HepG2 (cell line): Measurements from ENCODE around the gene UTS2R. TPM values are rescaled to one million over a fixed set of nuclear protein-coding genes. Genes with fewer than 3 reads are reported as not detected.

Source experiments
- ADNP ChIP-seq: sonication (generic); formaldehyde crosslinking; IDR thresholded peaks from 2 replicates; pipeline ENCODE4 v1.4.0; 2020; ENCODE audit warnings: missing genetic modification reagents
- FOXK1 ChIP-seq: sonication (generic); formaldehyde crosslinking; IDR thresholded peaks from 2 replicates; pipeline ENCODE4 v1.4.0; 2020; ENCODE audit warnings: low read depth, missing genetic modification reagents, borderline replicate concordance
- MAZ ChIP-seq, 2 experiments: sonication (generic) in 1 of 2; formaldehyde crosslinking in 1 of 2; IDR thresholded peaks; 2 replicates each; pipeline versions ENCODE4 v1.5.0 to v1.6.1; 2012 to 2020; ENCODE audit warnings: low read depth in 2 of 2, mild to moderate bottlenecking in 2 of 2, borderline replicate concordance in 1 of 2, improper control_type of control experiment in 1 of 2, low read length in 1 of 2, missing genetic modification reagents in 1 of 2, moderate library complexity in 1 of 2
- NFIB ChIP-seq: sonication (generic); formaldehyde crosslinking; IDR thresholded peaks from 2 replicates; pipeline ENCODE4 v1.9.0; 2021; ENCODE audit warnings: missing genetic modification reagents, mild to moderate bottlenecking, borderline replicate concordance
- PHF5A ChIP-seq: IDR thresholded peaks from one replicate; pipeline ENCODE4 v1.6.1; 2018; ENCODE audit warnings: low read depth, missing genetic modification reagents; ENCODE audit not compliant: unreplicated experiment
- SAP130 ChIP-seq: IDR thresholded peaks from 2 replicates; pipeline ENCODE4 v1.6.1; 2016; ENCODE audit warnings: low read depth
- SMAD9 ChIP-seq: sonication (generic); formaldehyde crosslinking; IDR thresholded peaks from 2 replicates; pipeline ENCODE4 v1.5.1; 2020; ENCODE audit warnings: mild to moderate bottlenecking, missing genetic modification reagents
- ZNF160 ChIP-seq: sonication (generic); formaldehyde crosslinking; IDR thresholded peaks from 2 replicates; pipeline ENCODE4 v1.8.0; 2022; ENCODE audit warnings: mild to moderate bottlenecking, inconsistent platforms, missing genetic modification reagents
- ZNF274 ChIP-seq: sonication (generic); formaldehyde crosslinking; IDR thresholded peaks from 2 replicates; pipeline ENCODE4 v1.5.1; 2020; ENCODE audit warnings: mild to moderate bottlenecking, missing genetic modification reagents
- ZNF709 ChIP-seq: sonication (generic); formaldehyde crosslinking; IDR thresholded peaks from 2 replicates; pipeline ENCODE4 v1.5.0; 2020; ENCODE audit warnings: mild to moderate bottlenecking, missing genetic modification reagents
- polyA plus RNA-seq, 8 experiments: library from polyadenylated mRNA; depleted of rRNA in 3 of 8; stranded (reverse) in 7 of 8; unstranded in 1 of 8; fragments of >200 nt; fragmentation: Illumina TruSeq in 4 of 8; extraction: Trizol in 4 of 8; gene quantifications; 2 replicates each; pipeline versions ENCODE4 v1.2.1 to v1.2.3, GENCODE V29; 2011 to 2016; ENCODE audit warnings: low read depth in 4 of 8, missing spikeins in 1 of 8, mixed read lengths in 1 of 8; ENCODE audit not compliant: insufficient read depth in 1 of 8
- total RNA-seq, 5 experiments: library from RNA; depleted of rRNA; stranded (reverse); fragments of >200 nt; fragmentation: Illumina TruSeq; extraction: Trizol; gene quantifications; 2 replicates each; pipeline ENCODE4 v1.2.3, GENCODE V29; 2016; ENCODE audit warnings: low read depth in 1 of 5
- TF ChIP-seq, protein P1 (sequence below): sonication (generic); formaldehyde crosslinking; IDR thresholded peaks from 2 replicates; pipeline ENCODE4 v1.8.1; 2023; ENCODE audit warnings: missing genetic modification reagents, inconsistent platforms, borderline replicate concordance
- TF ChIP-seq, protein P2 (sequence below): sonication (generic); formaldehyde crosslinking; IDR thresholded peaks from 2 replicates; pipeline ENCODE4 v1.5.0; 2020; ENCODE audit warnings: mild to moderate bottlenecking, missing genetic modification reagents, moderate library complexity
- TF ChIP-seq, protein P3 (sequence below): sonication (generic); formaldehyde crosslinking; IDR thresholded peaks from 2 replicates; pipeline ENCODE4 v1.8.1; 2023; ENCODE audit warnings: missing genetic modification reagents, mild to moderate bottlenecking, borderline replicate concordance
- TF ChIP-seq, protein P4 (sequence below): sonication (generic); formaldehyde crosslinking; IDR thresholded peaks from 2 replicates; pipeline ENCODE4 v1.4.0; 2020; ENCODE audit warnings: missing genetic modification reagents
- TF ChIP-seq, protein P5 (sequence below): sonication (generic); formaldehyde crosslinking; IDR thresholded peaks from 2 replicates; pipeline ENCODE4 v1.4.0; 2020; ENCODE audit warnings: missing genetic modification reagents

The UTS2R gene
- total and polyA plus RNA-seq, 2 of the 13 experiments (the other 11 are each of a cell fraction or from before 2014, with no cell fraction given), result 0.13 to 0.15 TPM

DNA sequence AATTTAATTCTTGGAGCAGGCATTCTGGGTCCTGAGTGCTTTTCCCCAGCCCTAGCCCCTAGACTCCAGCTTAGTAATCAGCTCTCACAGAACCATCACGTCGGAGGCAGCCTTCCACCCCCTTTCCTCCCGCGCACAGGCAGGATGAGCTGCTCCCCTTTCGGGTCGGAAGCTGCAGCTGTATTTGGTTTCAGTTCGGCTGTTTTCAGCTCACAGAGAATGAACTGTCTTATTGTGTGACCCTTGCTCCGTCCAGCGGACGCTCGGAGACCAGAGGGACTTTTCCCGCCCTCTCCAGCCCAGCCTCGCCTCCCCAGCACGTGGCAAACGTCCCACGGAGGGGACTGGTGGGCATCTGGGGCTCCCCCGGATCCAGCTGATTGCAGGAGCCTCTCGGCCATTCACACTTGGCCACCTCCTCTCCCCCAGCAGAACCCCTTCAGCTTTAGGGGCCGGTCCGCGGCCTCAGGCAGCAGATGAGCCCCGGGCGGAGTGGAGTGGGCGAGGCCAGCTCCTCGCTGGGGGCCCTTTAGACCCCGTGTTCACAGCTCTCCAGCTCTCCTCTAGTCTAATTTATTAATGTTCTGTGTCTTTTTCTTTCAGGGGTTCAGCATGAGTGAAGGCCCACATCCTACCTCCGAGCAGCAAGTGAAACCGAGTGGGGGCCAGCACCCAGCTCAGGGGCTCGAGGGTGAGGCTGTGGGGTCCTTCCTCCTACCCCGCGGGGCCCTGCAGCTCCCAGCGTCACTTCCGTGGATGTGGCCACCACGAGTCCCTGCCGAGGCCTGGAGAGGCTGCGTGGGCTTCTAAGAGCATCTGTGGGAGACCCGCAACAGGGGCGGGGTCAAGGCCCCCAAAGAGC lies 863 bp upstream of the UTS2R start (continued):
- TF ChIP-seq, protein P1, sequence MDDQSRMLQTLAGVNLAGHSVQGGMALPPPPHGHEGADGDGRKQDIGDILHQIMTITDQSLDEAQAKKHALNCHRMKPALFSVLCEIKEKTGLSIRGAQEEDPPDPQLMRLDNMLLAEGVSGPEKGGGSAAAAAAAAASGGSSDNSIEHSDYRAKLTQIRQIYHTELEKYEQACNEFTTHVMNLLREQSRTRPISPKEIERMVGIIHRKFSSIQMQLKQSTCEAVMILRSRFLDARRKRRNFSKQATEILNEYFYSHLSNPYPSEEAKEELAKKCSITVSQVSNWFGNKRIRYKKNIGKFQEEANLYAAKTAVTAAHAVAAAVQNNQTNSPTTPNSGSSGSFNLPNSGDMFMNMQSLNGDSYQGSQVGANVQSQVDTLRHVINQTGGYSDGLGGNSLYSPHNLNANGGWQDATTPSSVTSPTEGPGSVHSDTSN (CRISPR knock-in tag), result no peak
- TF ChIP-seq ADNP, result no peak
- peak; percentile 96 for TF ChIP-seq ZNF709 (CRISPR knock-in tag)
- TF ChIP-seq MAZ (IDR thresholded peaks at IDR 0.05; ENCODE audit: borderline replicate concordance, low read depth, low read length), result no peak
- TF ChIP-seq MAZ (CRISPR knock-in tag; IDR thresholded peaks at IDR 0.05; ENCODE audit: low read depth), result peak; percentile 58; the same call in 1 of the 2 replicates
- TF ChIP-seq, protein P2, sequence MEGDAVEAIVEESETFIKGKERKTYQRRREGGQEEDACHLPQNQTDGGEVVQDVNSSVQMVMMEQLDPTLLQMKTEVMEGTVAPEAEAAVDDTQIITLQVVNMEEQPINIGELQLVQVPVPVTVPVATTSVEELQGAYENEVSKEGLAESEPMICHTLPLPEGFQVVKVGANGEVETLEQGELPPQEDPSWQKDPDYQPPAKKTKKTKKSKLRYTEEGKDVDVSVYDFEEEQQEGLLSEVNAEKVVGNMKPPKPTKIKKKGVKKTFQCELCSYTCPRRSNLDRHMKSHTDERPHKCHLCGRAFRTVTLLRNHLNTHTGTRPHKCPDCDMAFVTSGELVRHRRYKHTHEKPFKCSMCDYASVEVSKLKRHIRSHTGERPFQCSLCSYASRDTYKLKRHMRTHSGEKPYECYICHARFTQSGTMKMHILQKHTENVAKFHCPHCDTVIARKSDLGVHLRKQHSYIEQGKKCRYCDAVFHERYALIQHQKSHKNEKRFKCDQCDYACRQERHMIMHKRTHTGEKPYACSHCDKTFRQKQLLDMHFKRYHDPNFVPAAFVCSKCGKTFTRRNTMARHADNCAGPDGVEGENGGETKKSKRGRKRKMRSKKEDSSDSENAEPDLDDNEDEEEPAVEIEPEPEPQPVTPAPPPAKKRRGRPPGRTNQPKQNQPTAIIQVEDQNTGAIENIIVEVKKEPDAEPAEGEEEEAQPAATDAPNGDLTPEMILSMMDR (CRISPR knock-in tag), result peak; percentile 50
- TF ChIP-seq, protein P3, sequence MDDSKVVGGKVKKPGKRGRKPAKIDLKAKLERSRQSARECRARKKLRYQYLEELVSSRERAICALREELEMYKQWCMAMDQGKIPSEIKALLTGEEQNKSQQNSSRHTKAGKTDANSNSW (CRISPR knock-in tag), result no peak
- TF ChIP-seq NFIB (CRISPR knock-in tag), result peak; percentile 72; the same call in 1 of the 2 replicates
- TF ChIP-seq SAP130 (CRISPR knock-in tag), result peak; percentile 69
- TF ChIP-seq, protein P4, sequence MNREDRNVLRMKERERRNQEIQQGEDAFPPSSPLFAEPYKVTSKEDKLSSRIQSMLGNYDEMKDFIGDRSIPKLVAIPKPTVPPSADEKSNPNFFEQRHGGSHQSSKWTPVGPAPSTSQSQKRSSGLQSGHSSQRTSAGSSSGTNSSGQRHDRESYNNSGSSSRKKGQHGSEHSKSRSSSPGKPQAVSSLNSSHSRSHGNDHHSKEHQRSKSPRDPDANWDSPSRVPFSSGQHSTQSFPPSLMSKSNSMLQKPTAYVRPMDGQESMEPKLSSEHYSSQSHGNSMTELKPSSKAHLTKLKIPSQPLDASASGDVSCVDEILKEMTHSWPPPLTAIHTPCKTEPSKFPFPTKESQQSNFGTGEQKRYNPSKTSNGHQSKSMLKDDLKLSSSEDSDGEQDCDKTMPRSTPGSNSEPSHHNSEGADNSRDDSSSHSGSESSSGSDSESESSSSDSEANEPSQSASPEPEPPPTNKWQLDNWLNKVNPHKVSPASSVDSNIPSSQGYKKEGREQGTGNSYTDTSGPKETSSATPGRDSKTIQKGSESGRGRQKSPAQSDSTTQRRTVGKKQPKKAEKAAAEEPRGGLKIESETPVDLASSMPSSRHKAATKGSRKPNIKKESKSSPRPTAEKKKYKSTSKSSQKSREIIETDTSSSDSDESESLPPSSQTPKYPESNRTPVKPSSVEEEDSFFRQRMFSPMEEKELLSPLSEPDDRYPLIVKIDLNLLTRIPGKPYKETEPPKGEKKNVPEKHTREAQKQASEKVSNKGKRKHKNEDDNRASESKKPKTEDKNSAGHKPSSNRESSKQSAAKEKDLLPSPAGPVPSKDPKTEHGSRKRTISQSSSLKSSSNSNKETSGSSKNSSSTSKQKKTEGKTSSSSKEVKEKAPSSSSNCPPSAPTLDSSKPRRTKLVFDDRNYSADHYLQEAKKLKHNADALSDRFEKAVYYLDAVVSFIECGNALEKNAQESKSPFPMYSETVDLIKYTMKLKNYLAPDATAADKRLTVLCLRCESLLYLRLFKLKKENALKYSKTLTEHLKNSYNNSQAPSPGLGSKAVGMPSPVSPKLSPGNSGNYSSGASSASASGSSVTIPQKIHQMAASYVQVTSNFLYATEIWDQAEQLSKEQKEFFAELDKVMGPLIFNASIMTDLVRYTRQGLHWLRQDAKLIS (CRISPR knock-in tag), result no peak
- TF ChIP-seq ZNF274, result peak; percentile 82; the same call in 1 of the 2 replicates
- TF ChIP-seq ZNF160 (CRISPR knock-in tag), result peak; percentile 64; the same call in 1 of the 2 replicates
- peak; percentile 31; the same call in 1 of the 2 replicates for TF ChIP-seq FOXK1
- TF ChIP-seq PHF5A, result peak; percentile 53
- peak; percentile 69; the same call in 1 of the 2 replicates for TF ChIP-seq SMAD9 (CRISPR knock-in tag)
- TF ChIP-seq, protein P5, sequence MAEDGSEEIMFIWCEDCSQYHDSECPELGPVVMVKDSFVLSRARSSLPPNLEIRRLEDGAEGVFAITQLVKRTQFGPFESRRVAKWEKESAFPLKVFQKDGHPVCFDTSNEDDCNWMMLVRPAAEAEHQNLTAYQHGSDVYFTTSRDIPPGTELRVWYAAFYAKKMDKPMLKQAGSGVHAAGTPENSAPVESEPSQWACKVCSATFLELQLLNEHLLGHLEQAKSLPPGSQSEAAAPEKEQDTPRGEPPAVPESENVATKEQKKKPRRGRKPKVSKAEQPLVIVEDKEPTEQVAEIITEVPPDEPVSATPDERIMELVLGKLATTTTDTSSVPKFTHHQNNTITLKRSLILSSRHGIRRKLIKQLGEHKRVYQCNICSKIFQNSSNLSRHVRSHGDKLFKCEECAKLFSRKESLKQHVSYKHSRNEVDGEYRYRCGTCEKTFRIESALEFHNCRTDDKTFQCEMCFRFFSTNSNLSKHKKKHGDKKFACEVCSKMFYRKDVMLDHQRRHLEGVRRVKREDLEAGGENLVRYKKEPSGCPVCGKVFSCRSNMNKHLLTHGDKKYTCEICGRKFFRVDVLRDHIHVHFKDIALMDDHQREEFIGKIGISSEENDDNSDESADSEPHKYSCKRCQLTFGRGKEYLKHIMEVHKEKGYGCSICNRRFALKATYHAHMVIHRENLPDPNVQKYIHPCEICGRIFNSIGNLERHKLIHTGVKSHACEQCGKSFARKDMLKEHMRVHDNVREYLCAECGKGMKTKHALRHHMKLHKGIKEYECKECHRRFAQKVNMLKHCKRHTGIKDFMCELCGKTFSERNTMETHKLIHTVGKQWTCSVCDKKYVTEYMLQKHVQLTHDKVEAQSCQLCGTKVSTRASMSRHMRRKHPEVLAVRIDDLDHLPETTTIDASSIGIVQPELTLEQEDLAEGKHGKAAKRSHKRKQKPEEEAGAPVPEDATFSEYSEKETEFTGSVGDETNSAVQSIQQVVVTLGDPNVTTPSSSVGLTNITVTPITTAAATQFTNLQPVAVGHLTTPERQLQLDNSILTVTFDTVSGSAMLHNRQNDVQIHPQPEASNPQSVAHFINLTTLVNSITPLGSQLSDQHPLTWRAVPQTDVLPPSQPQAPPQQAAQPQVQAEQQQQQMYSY, result peak; percentile 57; the same call in 1 of the 2 replicates
